ENCODE measurements around the gene ATP6V1C2.
"Not testable (repeated sequence)": the region's sequence is repeated elsewhere in the genome, so short reads cannot be mapped to it uniquely, and the experiment has no call there.

The ATP6V1C2 gene

DNA sequence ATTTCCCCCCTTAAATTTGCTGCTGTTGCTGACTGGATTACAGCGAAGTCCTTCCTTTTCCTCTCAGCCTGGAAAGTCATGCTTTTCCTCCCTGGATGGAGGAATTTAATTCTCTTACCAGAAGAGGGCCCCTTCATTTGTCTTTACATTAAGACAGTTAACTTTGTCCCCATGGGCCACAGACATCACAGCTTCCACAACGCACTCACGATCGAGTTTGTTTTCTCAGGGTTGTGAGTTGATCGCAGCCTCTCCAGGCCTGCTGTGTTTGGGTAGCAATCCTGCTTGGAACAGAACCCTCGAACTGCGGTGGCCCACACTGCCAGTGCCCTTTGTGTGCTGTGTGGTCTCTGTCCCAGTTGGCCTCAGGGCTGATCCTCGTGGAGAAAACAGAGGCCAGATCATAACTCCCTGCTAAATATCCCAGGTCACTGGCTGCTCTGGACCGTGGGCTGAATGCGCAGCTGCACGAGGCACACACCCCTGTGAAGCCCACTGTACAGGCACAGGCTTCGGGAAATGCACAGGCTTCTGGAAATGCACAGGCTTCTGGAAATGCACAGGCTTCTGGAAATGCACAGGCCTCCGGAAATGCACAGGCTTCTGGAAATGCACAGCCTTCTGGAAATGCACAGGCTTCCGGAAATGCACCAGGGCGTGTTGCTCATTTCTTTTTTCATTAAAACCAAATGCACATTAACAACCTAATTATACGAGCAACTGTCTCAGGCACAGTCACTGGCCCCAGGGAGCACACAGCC, 93.3 kb downstream of the ATP6V1C2 start:
- DNase-seq = no peak

DNA sequence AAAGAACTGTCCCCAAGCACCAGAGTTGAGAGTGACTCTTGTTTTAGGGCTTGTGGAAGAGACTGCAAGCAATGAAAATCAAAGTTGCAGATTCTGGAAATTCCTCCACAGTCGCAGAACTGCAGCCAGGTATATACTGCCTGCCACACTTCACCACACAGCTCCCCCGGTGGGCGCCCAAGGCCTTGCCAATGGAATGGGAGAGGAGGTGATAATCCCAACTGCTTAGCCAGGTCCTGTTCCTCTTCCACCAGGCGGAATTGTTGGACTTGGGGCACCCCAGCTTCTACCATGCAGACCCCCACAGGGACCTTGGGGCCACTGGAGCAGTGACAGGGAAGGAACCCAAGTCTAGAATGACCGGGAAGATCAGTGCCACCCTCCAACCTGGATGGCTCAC, 96.0 kb downstream of the ATP6V1C2 start:
- no peak for DNase-seq

DNA sequence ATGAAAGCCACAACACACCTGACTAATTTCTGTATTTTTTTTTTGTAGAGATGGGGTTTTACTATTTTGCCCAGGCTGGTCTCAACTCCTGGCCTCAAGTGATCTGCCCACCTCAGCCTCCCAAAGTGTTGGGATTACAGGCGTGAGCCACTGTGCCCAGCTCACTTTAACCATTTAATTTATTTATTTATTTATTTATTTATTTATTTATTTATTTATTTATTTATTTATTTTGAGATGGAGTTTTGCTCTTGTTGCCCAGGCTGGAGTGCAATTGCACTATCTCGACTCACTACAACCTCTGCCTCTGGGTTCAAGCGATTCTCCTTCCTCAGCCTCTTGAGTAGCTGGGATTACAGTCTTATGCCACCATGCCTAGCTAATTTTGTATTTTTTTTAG, 96.9 kb downstream of the ATP6V1C2 start:
- DNase-seq = not testable (repeated sequence)

DNA sequence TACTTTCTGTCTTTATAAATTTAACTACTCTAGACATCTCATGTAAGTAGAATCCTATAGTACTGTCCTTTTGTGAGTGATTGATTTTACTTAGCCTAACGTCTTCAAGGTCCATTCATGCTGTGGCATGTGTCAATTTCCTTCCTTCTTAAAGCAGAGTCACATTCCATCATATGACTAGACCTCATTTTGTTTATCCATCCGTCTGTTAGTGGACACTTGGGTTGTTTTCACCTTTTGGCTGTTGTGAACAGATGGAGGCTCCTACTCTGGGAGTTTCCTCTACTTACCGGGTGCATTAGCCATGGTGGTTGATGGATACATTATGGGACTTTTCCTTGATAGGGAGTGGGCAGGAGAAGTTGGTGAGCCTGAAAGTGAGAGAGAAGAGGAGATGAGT, 97.6 kb downstream of the ATP6V1C2 start:
- DNase-seq = no peak

DNA sequence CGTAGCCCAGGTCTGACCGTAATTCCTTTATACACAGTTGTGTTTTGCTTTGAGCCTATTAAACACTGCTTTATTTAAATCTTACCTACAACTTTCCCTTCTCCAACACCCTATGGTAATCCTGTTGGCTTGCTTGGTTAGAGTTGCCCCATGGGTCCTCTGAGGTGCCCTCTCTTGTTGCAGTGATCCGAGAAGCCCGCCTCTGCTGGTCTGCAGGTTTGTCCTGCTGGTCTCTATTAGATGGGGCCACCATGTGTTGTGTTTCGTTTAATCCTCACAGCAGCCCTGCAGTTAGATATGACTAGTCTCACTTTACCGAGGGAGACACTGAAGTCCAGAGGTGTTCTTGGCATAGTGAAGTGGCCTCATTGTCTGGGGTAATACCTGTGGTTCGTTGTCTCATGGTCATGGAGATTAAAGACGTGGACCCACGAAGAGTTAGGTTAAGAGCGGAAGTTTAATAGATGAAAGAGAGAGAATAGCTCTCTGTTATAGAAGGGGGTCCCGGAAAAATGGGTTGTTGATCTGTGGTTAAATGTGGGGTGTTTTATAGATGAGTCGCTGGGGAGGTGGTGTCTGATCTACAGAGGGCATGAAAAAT, 98.4 kb downstream of the ATP6V1C2 start:
- DNase-seq = no peak

DNA sequence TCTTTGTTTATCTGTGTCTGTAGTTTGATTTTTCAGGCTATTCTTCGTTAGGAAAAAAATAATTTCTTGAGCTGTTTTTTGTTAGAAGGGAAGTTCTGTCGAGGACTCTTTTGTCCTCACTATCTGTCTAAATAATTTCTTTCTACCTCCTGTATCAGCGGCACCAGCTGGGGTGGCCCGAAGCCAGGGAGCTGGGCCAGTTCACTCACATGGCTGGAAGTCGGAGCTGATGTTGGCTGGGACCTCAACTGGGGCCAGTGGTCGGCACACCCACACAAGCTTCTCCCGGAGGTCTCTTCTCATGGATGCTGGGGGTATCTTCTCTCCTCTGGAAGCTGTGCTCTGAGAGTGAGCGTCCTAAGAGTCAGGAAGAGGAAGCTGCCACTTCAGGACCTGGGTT, 99.1 kb downstream of the ATP6V1C2 start:
- DNase-seq = no peak

DNA sequence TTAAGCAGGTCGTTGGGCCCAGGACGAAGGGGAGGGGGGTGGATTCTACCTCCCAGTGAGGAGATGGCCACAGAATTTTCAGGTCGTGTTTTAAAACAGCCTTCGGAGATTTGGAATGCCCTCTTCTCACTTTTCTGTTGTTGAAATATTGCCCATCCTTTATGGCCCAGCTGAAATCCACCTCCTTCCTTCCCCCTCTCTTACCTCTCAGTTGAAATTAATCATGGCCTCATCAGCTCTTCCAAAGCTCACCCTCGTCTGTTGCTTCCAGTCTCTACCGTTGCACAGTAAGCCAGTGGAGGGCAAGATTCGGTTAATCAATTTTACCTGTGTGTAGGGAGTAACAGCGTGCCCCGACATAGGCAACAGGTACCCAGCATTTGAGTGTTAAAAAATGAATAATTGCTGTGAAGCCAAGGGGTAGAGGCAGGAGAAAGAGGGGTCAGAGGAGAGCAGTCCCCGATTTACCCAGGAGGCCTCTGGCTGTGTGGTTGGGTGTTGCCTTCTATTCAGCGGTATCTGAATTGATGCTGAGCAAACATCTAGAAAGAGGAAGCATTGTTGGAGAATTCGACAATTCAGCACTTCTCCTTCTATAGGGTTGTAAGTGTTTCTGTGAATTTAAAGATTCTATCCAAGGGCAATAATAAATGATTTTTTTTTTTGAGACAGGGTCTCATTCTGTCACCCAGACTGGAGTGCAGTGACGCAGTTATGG, 99.7 kb downstream of the ATP6V1C2 start:
- DNase-seq = no peak

DNA sequence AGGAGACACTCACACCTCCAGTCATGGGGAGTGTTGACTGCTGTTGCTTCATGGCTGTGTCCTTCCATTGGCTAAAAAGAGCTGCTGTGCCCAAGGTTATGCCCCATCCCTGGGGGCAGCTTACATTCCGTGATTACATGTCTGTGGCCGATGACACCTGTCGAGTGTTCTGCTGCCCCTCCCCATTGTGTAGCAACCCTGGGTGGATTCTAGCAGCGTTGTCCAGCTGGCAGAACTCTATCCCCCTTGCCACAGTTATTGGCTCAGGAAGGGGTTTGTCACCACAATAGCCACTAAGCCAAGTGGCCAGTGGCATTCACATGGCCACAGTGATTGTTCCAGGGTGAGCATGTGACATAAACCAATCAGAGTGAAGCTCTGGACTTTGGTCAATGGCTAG, 102.8 kb downstream of the ATP6V1C2 start:
- DNase-seq = no peak

DNA sequence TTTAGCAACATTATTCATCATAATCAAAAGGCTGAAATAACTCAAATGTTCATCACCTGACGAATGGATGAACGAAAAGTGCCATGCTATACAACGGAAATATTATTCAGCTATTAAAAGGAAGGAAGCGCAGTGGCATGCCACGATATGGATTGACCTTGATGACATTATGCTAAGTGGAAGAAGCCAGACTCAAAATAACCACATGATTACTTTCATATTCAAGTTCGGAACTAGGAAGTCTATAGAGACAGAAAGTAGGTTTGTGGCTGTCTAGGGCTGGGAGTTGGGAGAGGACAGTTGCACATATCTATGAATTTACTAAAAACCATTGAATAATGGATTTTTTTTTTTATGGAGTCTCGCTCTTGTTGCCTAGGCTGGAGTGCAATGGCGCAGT, 104.6 kb downstream of the ATP6V1C2 start:
- DNase-seq = no peak

DNA sequence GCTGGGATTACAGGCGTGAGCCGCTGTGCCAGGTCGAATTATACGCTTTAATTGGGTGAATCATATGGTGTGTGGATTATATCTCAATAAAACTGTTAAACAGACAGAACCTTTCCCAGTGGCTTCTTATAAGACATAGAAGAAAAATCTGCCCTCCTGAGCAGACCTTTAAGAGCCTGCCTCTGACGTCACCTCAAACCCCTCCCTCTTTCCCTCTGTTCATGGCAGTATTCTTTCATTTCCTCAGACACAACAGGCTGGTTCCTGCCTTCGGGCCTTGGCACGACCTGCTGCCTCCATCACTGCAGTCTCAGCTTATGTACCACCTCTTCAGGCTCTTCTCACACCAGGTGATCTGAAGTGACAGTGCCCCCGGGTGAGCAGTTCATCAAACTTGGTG, 105.2 kb downstream of the ATP6V1C2 start:
- no peak for DNase-seq

DNA sequence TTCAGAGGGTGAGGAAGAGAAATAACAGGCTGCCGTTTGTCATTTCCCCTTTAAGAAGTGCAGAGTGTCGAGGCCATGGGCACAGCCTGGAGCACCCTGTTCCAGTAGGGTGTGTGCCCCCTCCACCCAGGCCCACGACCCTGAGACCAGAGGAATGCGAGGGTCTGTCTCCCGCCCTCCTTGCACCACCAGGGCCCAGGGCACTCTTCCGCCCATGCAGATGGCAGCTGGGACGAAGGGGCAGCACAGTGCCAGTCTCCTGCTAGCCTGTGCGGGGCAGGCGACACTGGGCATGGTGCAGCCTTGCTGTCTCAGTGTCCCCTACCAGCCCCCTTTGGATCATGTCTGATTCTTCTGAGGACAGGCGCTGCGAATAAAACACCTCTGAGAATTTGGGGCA, 106.9 kb downstream of the ATP6V1C2 start:
- DNase-seq = no peak

DNA sequence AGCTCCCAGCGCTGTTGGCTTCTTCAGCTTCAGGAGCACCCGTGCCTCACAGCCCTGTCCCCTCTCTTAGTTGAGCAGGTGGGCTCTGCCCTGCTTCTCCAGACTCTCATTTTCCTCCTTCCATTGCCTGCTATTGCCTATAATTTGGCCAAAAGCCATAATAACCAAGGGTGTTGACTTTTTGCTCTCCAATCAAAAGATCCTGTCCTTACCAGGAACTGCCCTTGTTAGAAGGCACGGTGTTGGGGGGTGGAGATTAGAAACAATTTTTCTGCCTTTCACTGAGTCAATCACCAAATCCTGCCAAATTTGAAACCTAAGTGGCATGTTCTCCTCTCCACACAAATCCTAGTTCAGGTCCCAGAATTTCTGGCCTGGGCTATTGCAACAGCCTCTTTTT, 107.9 kb downstream of the ATP6V1C2 start:
- no peak for DNase-seq

DNA sequence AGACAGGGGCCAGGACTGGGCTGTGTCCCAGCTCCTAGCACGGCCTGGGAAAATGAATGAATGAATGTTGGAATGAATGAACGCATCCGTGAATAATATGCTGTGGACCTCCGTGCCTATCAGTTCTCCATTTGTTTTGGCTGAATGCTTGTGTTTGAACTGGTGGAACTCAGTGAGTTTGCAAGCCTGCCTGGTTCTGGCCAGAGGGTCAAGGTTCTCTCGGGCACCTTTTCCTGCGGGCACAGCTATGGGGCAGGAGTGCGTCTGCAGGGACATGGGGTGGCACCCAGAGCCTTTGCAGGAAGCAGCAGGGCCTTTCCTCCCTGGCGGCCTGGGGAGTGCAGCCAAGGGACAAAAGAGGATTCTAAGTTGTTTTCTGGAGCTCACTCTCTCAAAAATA, 108.8 kb downstream of the ATP6V1C2 start:
- no peak for DNase-seq

DNA sequence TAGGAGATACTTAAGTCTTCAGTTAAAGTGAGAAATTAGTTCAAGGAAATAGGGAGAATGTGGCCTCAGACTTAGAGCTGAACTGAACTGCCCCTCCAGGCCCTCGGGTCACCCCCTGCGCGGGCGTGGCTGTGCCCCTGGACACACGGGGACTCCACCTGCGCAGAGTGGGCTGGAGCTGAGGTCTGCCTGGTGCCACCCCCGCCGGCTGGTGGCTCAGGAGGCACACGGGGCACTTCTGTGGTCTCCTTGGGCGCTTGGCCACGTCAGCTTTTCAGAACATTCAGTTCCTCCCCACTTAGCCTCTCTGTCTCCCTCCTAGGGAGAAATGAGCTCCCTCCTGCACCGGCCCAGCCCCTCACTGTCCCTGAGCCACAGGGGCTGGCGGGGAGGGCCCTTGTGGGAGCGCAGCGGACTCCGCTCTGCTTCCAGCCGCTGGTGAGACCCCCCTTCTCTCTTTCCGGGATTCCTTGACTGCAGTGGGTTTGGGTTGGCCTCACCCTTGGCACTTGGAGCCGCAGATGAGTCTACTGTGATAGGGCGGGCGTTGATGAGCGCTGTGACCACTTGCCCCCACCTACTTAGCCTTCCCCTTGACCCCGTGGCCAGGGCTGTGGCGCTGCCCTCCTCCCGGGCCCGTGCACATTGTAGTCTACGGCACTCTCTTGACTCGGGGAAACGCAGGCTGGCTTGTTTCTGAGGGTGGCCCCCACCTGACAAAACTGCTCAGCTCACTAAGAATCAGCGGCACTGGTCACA, 109.4 kb downstream of the ATP6V1C2 start:
- no peak for DNase-seq

DNA sequence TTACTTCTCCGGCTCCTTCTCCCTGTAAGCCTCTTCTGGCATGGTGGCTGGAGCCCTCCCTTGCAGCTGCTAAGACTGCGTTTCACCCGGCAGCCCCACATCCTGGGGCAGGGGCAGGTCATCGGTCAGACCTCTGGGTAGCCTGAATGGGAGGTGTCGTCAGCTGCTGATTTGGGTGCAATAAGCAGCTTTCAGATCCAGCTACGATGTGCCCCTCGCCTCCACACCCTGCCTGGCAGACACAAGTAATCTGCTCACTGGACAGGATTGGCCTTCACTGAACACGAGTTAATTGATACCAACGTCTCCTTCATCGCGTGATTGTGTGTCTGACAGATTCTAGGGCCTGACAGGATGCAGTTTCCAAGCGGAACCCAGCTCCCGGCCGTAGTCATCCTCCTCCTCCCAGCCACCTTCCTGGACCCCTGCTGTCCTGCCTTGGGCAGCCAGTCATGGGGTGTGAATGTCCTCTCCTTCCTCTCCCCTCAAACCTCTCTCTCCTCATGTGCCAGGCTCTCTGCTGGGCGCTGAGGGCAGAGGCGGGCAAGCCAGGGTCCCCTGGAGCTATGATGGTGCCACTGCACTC, 110.1 kb downstream of the ATP6V1C2 start:
- no peak for DNase-seq

DNA sequence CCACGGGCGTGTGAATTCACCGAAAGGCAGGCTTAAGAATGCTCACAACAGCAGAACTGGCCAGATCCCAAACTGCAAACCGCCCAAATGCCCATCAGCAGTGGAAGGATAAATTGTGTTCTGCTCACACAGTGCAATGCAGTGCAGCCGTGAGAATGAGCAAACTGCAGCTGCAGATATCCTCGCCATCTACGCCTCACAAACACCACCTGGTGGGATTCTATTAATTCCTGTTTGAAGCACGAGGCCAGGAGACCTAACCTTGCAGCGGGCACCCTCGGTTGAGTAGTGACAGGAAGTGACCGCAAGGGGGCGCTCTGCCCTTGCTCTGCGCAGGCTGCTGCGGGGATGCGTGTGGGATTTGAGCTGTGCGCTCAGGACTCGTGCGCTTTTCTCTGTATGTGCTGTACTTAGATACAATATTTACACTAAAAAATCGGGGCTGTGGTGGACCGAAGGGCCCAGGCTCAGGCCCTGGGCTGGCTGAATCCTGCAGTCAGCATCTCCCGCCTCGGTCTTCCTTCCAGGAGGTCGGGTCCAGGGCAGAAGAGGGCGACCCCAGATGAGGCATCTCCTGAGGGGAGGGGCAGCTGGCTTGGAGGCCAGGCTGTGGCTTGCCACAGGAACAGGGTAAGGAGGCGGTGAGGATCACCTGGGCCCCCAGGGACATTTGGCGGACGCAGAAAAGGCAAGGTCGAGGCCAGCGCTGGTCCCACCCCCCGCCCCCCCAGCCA, 110.9 kb downstream of the ATP6V1C2 start:
- peak; percentile 81 for DNase-seq

DNA sequence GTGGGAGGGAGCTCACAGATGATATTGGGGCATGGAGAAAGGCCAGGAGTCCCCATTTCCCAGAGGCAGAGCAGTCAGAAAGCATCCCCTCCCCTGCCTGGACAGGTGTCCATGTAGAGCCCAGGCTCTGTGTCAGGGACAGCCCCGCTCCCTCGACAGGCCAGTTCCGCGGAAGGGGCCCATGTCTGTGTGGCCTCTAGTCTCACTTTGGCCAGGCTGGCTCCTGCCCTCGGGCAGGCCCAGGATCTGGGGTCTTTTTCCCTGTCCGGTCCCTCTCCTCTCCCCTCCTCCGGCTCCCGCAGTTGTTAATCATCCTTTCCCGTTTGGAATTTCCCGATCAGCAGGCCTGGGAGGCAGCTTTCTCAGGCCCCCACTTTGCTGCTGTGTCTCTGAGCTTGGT, 111.6 kb downstream of the ATP6V1C2 start:
- DNase-seq = no peak

DNA sequence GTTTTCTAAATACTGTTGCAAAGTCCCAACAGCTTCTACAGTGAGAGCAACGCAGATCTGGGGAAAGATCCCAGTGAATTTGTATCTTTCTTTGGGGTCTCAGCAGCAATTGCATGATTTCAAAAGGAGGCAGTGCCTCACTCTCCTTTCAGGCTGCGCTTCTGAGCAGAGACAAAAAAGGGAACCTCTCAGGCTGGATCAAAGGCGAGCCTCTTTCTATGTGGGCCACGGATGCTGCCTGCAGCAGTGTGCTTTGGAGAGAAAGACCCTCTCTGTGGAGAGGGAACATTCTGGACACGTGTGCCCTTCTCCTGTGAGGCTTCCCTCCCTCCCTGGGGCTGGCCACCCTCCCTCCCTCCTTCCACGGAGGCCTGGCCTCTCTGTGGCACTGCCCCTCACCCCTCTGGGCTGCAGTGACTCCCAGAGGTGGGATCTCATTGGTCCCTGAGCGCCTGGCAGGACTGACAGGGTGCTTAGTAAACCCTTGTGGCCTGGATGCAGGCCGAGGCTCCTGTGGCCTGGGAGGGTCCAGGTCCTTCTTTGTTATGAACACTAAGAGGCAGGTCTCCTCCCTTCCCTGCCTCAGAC, 112.7 kb downstream of the ATP6V1C2 start:
- no peak for DNase-seq

Measured in CD4-positive, alpha-beta T cell treated with Interleukin-21 for 1 hour (primary cell).